C4-2B (cell line): ENCODE data around the gene SYNDIG1.

Experiments
- H3K27ac ChIP-seq: fragments of 450-650 bp; 2 replicates; pipeline ENCODE4 v1.5.1; 2017
- ZFX ChIP-seq: fragments of 450-650 bp; IDR thresholded peaks from 2 replicates; pipeline ENCODE4 v1.6.1; 2017
- TF ChIP-seq, protein P1 (sequence below): fragments of 450-650 bp; conservative IDR thresholded peaks from 2 replicates; pipeline ENCODE4 v1.5.1; 2017; ENCODE audit warnings: mild to moderate bottlenecking

Gene SYNDIG1

DNA sequence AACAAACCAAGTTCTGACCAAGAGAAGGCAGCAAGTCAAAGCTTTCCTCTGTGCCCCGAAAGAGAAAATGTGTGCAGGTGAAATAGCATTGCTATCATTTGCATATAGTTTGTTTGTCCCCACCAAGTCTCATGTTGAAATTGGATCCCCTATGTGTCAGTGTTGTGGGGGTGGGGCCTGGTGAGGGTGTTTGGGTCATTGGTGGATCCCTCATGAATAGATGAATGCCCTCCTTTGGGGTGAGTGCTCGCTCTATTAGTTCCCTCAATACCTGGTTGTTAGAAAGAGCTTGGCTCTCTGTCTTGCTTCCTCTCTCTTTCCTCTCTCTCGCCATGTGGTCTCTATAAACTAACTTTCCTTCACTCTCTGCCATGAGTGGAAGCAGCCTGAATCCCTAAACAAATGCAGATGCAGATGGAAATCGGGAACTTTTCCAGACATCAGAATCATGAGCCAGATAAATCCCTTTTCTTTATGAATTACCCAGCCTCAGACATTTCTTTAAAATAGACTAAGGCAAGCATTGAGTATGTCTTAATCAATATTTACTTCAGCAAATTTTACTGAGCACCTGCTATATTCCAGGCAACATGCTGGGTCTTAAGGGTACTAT is 43.8 kb upstream of the SYNDIG1 start:
- TF ChIP-seq, protein P1, sequence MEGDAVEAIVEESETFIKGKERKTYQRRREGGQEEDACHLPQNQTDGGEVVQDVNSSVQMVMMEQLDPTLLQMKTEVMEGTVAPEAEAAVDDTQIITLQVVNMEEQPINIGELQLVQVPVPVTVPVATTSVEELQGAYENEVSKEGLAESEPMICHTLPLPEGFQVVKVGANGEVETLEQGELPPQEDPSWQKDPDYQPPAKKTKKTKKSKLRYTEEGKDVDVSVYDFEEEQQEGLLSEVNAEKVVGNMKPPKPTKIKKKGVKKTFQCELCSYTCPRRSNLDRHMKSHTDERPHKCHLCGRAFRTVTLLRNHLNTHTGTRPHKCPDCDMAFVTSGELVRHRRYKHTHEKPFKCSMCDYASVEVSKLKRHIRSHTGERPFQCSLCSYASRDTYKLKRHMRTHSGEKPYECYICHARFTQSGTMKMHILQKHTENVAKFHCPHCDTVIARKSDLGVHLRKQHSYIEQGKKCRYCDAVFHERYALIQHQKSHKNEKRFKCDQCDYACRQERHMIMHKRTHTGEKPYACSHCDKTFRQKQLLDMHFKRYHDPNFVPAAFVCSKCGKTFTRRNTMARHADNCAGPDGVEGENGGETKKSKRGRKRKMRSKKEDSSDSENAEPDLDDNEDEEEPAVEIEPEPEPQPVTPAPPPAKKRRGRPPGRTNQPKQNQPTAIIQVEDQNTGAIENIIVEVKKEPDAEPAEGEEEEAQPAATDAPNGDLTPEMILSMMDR: no peak
- TF ChIP-seq ZFX: no peak

DNA sequence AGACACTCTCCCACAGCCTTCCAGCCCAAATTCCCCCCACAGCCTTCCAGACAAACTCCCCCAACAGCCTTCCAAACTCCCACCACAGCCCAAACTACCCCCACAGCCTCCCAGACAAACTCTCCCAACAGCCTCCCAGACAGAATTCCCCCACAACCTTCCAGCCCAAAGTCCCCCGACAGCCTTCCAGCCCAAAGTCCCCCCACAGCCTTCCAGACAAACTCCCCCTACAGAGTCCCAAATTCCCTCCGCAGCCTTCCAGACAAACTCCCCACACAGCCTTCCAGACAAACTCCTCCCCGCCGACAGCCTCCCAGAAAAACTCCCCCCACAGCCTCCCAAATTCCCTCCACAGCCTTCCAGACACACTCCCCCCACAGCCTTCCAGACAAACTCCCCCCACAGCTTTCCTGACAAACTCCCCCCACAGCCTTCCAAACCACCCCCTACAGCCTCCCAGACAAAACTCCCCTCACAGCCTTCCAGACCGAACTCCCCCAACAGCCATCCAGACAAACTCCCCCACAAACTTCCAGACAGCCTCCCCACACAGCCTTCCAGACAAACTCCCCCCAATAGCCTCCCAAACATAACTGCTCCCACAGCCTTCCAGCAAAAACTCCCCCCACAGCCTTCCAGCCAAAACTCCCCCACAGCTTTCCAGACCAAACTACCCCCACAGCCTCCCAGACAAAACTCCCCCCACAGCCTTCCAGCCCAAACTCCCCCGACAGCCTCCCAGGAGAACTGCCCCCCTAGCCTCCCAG is 38.0 kb upstream of the SYNDIG1 start:
- no peak for TF ChIP-seq ZFX
- TF ChIP-seq, protein P1: no peak
- no peak overlapping the region for H3K27ac ChIP-seq

More for the DNA sequence above, 43.8 kb upstream of the SYNDIG1 start:
- no peak overlapping the region for H3K27ac ChIP-seq

DNA sequence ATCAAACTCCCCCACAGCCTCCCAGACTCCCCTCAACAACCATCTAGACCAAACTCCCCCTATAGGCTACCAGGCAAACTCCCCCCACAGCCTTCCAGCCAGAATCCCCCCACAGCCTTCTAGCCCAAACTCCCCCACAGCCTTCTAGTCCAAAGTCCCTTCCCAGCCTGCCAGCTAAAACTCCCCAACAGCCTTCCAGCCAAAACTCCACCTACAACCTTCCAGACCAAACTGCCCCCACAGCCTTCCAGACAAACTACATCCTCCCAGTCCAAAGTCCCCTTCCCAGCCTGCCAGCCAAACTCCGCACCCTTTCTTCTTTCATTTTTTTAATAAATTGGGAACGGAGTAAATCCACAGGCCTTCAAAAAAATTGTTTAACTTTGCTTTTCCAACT is 37.4 kb upstream of the SYNDIG1 start:
- H3K27ac ChIP-seq: no peak overlapping the region
- TF ChIP-seq, protein P1: no peak
- TF ChIP-seq ZFX: no peak

DNA sequence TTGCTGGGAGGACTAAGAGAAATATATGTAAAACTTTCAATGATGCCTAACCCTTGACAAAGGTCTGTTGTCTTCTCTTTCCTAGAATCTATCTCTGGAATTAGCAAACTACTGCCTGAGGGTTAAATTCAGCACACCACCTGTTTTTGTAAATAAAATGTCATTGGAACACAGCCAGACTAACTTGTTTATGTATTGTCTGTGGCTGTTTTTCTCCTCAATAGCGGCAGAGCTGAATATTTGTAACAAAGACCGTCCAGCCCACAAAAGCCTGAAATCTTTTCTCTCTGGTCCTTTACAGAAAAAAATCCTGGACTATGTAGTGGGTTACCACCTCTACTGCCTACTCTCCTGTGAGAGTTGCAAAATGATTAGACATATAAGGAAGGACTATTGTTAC is 33.3 kb upstream of the SYNDIG1 start:
- no peak overlapping the region for H3K27ac ChIP-seq
- TF ChIP-seq, protein P1: no peak
- TF ChIP-seq ZFX: no peak

DNA sequence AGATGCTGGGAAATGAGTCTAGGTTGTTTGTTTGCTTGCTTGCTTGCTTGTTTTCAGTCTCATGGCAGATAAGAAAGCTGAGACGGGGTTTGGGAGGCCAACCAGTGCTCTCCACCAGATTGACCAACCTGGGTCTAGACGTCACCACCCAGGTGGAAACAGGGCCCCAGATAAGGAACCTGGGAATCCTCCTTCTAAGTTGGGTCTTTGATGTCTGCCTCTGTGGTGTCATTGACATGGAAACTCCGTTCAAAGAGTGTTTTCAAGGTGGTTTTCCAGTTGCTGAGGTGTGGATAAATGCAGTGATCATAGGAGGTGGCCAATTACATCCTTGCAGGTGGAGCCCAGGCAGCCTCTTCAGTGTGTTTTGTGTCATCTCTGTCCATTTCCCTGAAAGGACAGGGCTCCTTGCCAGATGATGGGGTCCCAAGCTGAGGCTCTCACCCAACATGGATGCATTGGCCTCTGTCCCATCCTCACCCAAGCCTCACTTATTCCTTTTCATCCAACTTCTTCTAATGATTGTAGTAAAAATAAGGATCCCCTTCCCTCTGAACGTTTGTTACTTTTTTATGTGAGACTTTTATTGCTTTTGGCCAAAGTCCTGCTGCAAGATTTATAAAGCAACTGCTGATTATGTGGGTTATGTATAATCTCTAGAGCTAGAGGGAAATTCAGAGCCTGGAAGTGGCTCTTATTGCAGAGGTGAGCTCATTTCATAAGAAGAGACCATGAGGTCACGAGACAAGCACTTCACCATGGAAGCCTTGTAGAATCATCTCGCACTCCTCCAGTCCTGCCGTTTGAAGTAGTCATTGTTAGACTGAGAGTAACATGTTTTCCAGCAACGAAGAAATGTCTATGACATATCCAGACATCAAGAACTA is 32.0 kb upstream of the SYNDIG1 start:
- H3K27ac ChIP-seq: no peak overlapping the region
- TF ChIP-seq ZFX: no peak
- TF ChIP-seq, protein P1: no peak

DNA sequence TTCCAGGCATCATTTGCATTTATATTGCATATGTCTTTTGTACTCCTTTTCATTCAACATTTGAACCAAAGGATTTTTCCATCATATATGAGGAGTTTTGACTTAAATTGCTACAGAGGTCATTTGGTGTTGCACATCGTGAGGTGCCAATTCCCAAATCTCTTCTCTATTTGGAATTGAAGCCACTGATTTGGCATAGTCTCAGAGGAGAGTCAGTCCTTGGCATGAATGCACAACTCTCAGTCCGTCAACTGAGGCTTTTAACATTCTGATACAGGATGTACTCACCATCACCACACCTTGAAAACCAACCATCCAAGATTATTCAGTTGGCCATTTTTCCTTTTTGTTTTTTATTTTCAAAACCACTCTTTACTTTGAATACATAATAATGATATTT is 31.1 kb upstream of the SYNDIG1 start:
- TF ChIP-seq ZFX: no peak
- TF ChIP-seq, protein P1: no peak
- no peak overlapping the region for H3K27ac ChIP-seq
